GM19438 (cell line): ENCODE data around the gene PACS2.
"Not testable (repeated sequence)": the region's sequence is repeated elsewhere in the genome, so short reads cannot be mapped to it uniquely, and the experiment has no call there.

ENCODE experiments used
- ATAC-seq: cut with Tn5 transposase; IDR thresholded peaks from one replicate; pipeline ENCODE4 v1.9.1; 2021; ENCODE audit warnings: low read depth; ENCODE audit not compliant: unreplicated experiment

PACS2 gene

GRCh38 chr14:105347587-105347968 is 33.0 kb downstream of the PACS2 start:
- ATAC-seq, result no peak

GRCh38 chr14:105348169-105348944 is 33.8 kb downstream of the PACS2 start:
- no peak for ATAC-seq

- no peak for ATAC-seq
Observed at GRCh38 chr14:105348945-105349699, 34.6 kb downstream of the PACS2 start.

DNA sequence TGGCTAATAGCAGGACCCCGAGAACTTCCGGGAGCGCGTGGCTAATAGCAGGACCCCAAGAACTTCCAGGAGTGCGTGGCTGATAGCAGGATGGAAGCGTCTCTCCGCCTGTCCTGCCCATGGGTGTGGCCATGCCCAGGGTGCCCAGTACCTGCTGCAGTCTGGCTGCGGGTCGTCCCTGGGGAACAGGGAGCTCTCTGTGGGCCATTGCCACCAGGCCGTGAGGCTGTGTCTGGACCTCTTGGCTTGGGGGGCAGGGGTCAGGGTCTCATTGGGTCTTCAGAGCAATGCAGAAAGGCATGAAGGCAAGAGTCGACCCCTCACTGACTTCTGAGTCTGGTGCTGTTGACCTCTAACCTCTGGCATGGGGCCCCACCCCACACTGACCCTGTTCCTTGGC is 35.4 kb downstream of the PACS2 start:
- ATAC-seq, result no peak

DNA sequence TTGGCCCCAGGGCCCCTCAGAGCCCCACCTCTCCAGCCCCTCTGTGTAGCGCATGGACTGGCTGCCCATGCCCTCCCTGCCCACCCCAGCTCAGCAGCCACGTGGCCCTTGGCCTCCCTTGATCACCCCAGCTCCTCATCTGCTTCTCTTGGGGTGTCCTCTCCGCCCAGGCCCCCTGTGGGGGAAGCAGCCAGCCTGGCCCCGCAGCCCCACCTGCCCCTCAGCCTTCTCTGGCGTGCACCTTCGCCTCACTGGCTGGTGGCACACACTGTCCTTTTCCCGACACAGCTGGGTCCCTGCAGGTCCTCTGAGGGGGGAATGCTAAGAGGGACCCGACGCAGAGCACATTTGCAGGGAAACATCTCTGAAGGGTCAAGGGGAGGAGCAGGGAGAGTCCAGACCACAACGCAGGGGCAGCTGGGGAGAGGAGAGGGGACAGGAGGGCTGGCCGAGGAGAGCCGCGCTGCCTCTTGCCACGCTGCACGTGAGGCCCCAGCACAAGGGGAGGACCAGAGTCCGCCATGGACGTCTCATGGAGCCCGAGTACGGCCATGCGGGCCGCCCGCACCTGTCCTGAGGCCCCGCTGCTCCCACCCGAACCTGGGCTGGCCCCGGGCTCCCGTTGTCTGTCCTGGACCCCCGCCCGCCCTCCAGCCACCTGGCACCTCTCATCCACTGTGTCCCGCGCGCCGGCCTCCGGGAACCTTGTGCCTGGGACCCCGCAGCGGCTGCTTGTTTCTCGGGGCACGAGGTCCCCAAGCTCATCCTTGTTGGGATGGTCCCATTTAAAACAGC is 36.1 kb downstream of the PACS2 start:
- no peak for ATAC-seq

- ATAC-seq, result no peak
Observed at GRCh38 chr14:105351410-105351809, 36.9 kb downstream of the PACS2 start.

DNA sequence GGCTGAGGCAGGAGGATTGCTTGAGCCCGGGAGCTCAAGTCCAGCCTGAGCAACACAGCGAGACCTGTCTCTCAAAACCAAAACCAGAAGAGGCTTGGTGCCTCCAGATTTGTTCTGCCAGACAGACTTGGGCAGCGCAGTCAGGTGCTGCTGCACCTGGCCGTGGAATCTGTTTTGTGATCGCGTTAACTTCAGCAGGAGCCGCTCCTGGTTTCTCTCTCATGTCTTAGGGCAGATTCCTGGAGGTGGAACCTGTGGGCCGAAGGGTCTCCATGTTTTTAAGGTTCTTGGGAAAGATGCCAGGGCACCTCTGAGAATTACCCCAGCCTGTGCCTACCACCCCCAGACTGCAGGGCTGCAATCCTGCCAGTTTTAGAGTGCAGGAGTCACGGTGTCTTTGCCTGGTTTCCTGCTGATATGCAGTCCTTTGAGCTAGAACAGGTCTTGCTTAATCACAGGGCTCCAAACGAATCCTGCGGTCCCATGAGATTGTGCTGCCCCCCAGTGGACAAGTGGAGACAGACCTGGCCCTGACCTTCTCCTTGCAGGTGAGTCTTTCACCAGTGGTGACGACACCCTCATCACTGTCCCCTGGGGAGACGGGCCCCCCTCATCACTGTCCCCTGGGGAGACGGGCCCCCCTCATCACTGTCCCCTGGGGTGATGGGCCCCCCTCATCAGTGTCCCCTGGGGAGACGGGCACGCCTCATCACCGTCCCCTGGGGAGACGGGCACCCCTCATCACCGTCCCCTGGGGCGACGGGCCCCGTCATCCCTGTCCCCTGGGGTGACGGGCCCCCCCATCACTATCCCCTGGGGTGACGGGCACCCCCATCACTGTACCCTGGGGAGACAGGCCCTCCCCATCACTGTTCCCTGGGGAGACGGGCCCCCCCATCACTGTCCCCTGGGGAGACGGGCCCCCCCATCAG is 37.6 kb downstream of the PACS2 start:
- ATAC-seq, result peak; percentile 76

DNA sequence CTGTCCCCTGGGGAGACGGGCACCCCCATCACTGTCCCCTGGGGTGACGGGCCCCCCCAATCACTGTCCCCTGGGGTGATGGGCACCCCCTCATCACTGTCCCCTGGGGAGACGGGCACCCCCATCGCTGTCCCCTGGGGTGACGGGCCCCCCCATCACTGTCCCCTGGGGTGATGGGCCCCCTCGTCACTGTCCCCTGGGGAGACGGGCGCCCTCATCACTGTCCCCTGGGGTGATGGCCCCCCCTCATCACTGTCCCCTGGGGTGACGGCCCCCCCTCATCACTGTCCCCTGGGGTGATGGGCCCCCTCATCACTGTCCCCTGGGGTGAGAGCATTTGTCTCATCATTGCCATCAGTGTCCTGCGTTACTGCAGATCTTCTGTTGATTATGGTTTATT is 38.6 kb downstream of the PACS2 start:
- no peak for ATAC-seq

GRCh38 chr14:105354541-105354940 is 40.0 kb downstream of the PACS2 start:
- ATAC-seq, result no peak

DNA sequence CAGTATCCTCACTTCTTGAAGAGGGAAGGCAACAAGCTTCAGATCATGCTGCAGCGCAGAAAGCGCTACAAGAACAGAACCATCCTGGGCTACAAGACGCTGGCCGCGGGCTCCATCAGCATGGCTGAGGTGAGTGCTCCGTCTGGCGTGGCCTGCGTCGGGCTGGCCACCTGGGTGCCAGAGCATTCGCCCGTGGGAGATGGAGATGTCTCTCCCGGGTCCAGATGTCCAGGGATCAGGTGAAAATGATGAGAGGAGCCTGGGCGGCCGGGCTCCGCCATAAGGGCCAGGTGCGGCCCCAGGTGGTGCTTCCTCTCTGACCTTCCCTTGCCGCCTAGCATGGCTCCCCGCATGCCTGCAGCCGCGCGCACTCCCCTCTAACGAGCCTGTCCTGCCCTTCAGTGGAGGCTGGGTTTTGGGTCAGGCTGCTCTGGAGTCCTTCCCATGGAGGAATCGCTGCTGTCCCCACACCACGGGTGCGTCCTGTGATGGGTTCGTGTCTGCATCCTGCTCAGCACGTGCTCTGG is 40.6 kb downstream of the PACS2 start:
- no peak for ATAC-seq

DNA sequence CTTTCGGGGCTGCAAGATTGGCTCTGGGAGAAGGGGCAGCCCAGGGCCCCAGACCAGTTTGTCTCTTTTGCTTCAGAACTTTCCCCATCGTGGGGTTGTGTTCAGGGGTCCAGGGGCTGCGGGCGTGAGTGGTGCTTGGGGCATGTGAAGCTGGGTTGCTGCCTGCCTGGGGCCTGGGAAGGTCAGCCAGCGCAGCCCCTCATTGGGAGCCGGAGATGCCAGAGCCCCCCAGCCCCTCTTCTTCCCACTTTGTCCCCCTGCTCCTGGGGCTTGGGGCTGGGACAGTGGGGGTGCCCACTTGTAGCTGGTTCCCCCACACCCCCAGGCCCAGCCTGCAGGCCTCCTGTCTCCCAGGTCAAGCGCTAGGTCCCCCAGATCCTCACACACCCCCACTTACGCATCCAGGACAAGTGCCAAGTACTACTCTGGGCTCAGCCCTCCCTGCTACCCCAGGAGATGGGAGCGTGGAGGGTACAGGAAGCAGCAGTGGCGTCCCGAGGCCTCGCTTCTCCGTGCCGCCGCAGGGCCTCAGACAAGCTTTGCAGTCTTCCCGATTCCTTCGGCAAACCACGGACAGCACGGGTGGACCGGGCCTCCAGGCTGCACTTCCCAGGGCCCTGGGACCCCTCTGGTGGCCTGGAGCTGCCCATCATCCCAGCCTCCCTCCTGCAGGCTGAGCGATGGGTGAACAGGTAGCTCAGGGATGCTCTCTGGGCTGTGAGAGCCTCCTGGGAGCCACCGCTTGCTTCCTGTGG is 41.5 kb downstream of the PACS2 start:
- no peak for ATAC-seq

GRCh38 chr14:105356927-105357326 is 42.4 kb downstream of the PACS2 start:
- no peak for ATAC-seq

DNA sequence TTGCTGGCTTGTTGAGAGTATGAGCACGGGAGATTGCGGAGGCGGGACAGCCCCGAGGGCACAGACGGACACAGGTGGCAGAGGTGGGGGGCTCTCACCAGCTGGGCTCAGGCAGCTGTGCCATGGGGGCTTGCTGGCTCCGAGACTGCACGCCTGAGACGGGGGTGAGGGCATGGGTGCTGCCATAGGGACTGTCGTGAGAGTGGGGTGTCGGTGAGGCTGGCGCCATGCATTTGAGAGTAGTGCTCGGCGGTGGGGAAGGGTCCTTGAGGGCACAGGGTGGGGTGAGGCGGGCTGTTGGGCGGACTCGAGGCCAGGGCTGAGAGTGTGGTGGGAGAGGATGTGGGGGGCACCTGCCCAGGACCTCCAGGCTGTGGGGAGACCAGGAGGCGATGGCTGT is 43.1 kb downstream of the PACS2 start:
- ATAC-seq, result no peak

- ATAC-seq, result no peak
Observed at GRCh38 chr14:105358140-105358846, 43.7 kb downstream of the PACS2 start.

GRCh38 chr14:105358943-105359342 is 44.4 kb downstream of the PACS2 start:
- ATAC-seq, result no peak

DNA sequence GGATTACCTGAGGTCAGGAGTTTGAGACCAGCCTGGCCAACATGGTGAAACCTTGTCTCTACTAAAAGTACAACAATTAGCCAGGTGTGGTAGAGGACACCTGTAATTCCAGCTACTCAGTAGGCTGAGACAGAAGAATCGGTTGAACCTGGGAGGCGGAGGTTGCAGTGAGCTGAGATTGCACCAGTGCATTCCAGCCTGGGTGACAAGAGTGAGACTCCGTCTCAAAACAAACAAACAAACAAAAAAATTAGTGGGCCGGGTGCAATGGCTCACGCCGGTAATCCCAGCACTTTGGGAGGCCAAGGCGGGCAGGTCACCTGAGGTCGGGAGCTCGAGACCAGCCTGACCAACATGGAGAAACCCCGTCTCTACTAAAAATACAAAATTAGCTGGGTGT is 46.9 kb downstream of the PACS2 start:
- not testable (repeated sequence) for ATAC-seq

GRCh38 chr14:105363847-105364708 is 49.5 kb downstream of the PACS2 start:
- no peak for ATAC-seq

DNA sequence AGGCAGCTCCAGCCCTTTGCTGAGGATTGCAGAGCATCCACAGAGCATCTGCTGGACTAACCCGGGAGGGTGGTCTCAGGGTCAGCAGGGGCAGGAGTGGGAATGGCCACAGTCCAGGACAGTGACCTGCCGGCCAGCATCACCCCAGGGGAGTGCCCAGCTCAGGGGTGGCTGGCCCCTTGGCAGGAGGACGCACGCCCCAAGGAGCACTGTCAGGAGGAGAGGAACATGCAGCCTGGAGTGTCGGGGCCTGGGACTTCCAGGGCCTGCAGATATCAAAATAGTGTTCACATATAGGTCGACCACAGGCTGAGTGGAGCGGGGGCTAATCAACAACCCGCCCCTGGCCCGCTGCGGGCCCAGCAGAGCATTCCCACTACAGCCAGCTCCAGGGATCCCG is 50.6 kb downstream of the PACS2 start:
- ATAC-seq, result no peak
